IPS DF 6.9 (cell line): ENCODE results near the gene THSD4.

Experiments used
- DNase-seq: peaks from one replicate; pipeline ENCODE4 v3.0.0-alpha.2; 2013; ENCODE audit warnings: low read depth, low spot score
- H3K27ac ChIP-seq: one replicate; pipeline ENCODE4 v1.5.1; 2013; ENCODE audit warnings: low read length, control low read depth
- H3K27me3 ChIP-seq: 2 replicates; pipeline ENCODE4 v1.6.1; 2013; ENCODE audit warnings: mild to moderate bottlenecking, low read length; ENCODE audit not compliant: control insufficient read depth, insufficient read depth
- H3K36me3 ChIP-seq: 2 replicates; pipeline ENCODE4 v1.6.1; 2013; ENCODE audit warnings: low read length; ENCODE audit not compliant: control insufficient read depth, insufficient read depth
- H3K4me1 ChIP-seq: 2 replicates; pipeline ENCODE4 v1.6.1; 2013; ENCODE audit warnings: low read length; ENCODE audit not compliant: control insufficient read depth, insufficient read depth
- H3K4me3 ChIP-seq: 2 replicates; pipeline ENCODE4 v1.5.1; 2013; ENCODE audit warnings: mild to moderate bottlenecking, low read length
- H3K9me3 ChIP-seq: 2 replicates; pipeline ENCODE4 v1.6.1; 2013; ENCODE audit warnings: low read length, inconsistent platforms; ENCODE audit not compliant: control insufficient read depth, insufficient read depth
- WGBS: extraction: QIAGEN DNeasy Blood & Tissue Kit; methylation state at CpG from one replicate; pipeline ENCODE4 v1.1.7; 2013; ENCODE audit warnings: mixed read lengths, missing lambda C conversion rate; ENCODE audit not compliant: insufficient read length, insufficient coverage; 5-methylcytosine and 5-hydroxymethylcytosine counted together

THSD4 gene

DNA sequence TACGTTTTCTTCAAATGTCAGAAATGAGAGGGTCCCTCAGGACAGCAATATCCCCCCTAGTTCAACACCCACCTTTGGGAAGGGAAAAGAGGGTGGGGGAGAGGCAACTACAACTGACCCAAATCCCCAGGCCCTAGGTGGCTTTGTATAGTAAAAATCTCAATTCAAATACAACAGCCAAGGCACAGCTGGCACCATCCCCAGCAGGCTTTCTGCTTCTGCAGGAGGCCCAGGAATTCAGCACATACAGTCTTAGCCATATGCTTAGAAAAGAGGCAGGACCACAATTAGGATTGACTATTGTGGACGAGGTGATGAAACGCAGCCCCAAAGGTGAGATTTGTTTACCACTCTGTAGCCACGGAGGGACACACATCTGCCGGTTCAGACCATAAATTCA lies 710.9 kb downstream of the THSD4 start:
- H3K36me3 ChIP-seq, result no peaks in the 10 kb centered on the region; the same call in 1 of the 2 replicates
- WGBS, result no CpG with 5 or more reads among the region's 5 CpGs

DNA sequence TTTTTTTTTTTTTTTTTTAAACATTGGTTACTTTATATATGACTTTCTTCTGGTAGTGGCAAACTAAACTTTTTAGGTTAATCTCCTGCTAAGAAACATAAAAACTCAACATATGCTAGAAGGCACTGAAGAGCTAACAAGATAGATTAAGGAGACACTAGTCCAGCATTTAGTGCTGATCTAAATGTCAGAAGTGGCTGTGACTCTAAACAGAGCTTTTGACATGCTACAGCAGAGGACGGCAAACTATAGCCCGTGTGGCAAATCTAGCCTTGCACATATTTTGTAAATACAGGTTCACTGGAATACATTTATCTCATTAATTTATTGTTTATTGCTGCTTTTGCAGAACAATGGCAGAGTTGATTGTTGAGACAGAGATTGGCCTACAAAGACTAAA lies 715.7 kb downstream of the THSD4 start:
- Histone ChIP-seq H3K27ac (no peak overlapping the region), H3K4me1 (peaks cover 3% of the 10 kb centered on the region; the same call in 1 of the 2 replicates), H3K9me3 (no peaks in the 10 kb centered on the region), H3K27me3 (no peaks in the 10 kb centered on the region), H3K36me3 (no peaks in the 10 kb centered on the region; the same call in 1 of the 2 replicates), H3K4me3 (no peak overlapping the region)
- WGBS, result no CpG with 5 or more reads among the region's 2 CpGs
- DNase-seq, result no peak

More for the DNA sequence above, 710.9 kb downstream of the THSD4 start:
- Histone ChIP-seq H3K4me3 (no peak overlapping the region), H3K4me1 (peaks cover 3% of the 10 kb centered on the region; the same call in 1 of the 2 replicates), H3K27me3 (no peaks in the 10 kb centered on the region), H3K27ac (no peak overlapping the region), H3K9me3 (no peaks in the 10 kb centered on the region)
- DNase-seq, result no peak
